GM23338 (cell line): ENCODE measurements around the gene CTNNA1. TPM values are rescaled to one million over a fixed set of nuclear protein-coding genes. Genes with fewer than 3 reads are reported as not detected.

Experiments
- ATAC-seq: fragments of 200-7000 bp; cut with Tn5 transposase; 3 replicates; pipeline ENCODE4 v1.9.1; 2020
- DNase-seq: peaks from one replicate; pipeline ENCODE4 v3.0.0-alpha.2; 2015; ENCODE audit warnings: low spot score
- H2AFZ ChIP-seq: fragments of 200-600 bp; sonication (generic); 2 replicates; pipeline ENCODE4 v1.8.0; 2016; ENCODE audit warnings: antibody characterized with exemption, mild to moderate bottlenecking, moderate library complexity
- H3F3A ChIP-seq: fragments of 200-600 bp; sonication (generic); replicated peaks from 2 replicates; pipeline ENCODE4 v1.8.0; 2017; ENCODE audit warnings: antibody characterized with exemption, mixed run types, low read depth
- H3K27ac ChIP-seq: fragments of 200-600 bp; sonication (generic); 2 replicates; pipeline ENCODE4 v1.6.1; 2016; ENCODE audit warnings: low read depth
- H3K27me3 ChIP-seq: fragments of 200-600 bp; sonication (generic); 2 replicates; pipeline ENCODE4 v1.8.0; 2016; ENCODE audit warnings: mild to moderate bottlenecking, mixed run types, moderate library complexity; ENCODE audit not compliant: insufficient read depth
- H3K36me3 ChIP-seq: fragments of 200-600 bp; sonication (generic); 2 replicates; pipeline ENCODE4 v1.8.0; 2016; ENCODE audit warnings: mild to moderate bottlenecking; ENCODE audit not compliant: insufficient read depth
- H3K4me1 ChIP-seq: fragments of 200-600 bp; sonication (generic); 2 replicates; pipeline ENCODE4 v1.8.0; 2016; ENCODE audit warnings: mild to moderate bottlenecking, moderate library complexity; ENCODE audit not compliant: insufficient read depth
- H3K4me2 ChIP-seq: fragments of 200-600 bp; sonication (generic); 2 replicates; pipeline ENCODE4 v1.7.1; 2017; ENCODE audit warnings: mixed run types
- H3K4me3 ChIP-seq: fragments of 200-600 bp; sonication (generic); 2 replicates; pipeline ENCODE4 v1.6.1; 2016; ENCODE audit warnings: mixed run types
- H3K79me2 ChIP-seq: fragments of 200-600 bp; sonication (generic); replicated peaks from 2 replicates; pipeline ENCODE4 v1.8.0; 2017; ENCODE audit warnings: mild to moderate bottlenecking; ENCODE audit not compliant: insufficient read depth
- H3K9me2 ChIP-seq: fragments of 200-600 bp; sonication (generic); 2 replicates; pipeline ENCODE4 v1.8.0; 2017; ENCODE audit not compliant: insufficient read depth
- H4K20me1 ChIP-seq: fragments of 200-600 bp; sonication (generic); replicated peaks from 2 replicates; pipeline ENCODE4 v1.8.0; 2017; ENCODE audit warnings: mild to moderate bottlenecking; ENCODE audit not compliant: insufficient read depth
- H3K27ac Mint-ChIP-seq: 2 replicates; pipeline ENCODE4 v1.8.0; 2020; ENCODE audit warnings: inconsistent platforms, mild to moderate bottlenecking, moderate library complexity, mixed read lengths
- H3K27me3 Mint-ChIP-seq: 3 replicates; pipeline ENCODE4 v1.8.0; 2022; ENCODE audit warnings: low read depth, mild to moderate bottlenecking, moderate library complexity, mixed read lengths, inconsistent platforms; ENCODE audit not compliant: insufficient read depth, poor library complexity
- H3K36me3 Mint-ChIP-seq: 3 replicates; pipeline ENCODE4 v1.8.0; 2021; ENCODE audit warnings: low read depth, mild to moderate bottlenecking, inconsistent platforms, moderate library complexity, mixed read lengths
- H3K4me1 Mint-ChIP-seq: 3 replicates; pipeline ENCODE4 v1.8.0; 2020; ENCODE audit warnings: mild to moderate bottlenecking, inconsistent platforms, mixed read lengths
- H3K4me3 Mint-ChIP-seq: 3 replicates; pipeline ENCODE4 v1.8.0; 2021; ENCODE audit warnings: moderate library complexity, mild to moderate bottlenecking, inconsistent platforms, mixed read lengths
- H3K9me3 Mint-ChIP-seq: 3 replicates; pipeline ENCODE4 v1.8.0; 2020; ENCODE audit warnings: moderate library complexity, mild to moderate bottlenecking, inconsistent platforms, mixed read lengths
- CREB1 ChIP-seq: fragments of 250-450 bp; sonication (Bioruptor Pico); IDR thresholded peaks from 2 replicates; pipeline ENCODE4 v1.5.0; 2020; ENCODE audit warnings: low read depth, mild to moderate bottlenecking, moderate library complexity
- CTCF ChIP-seq, 2 experiments: fragments of 200-600 bp in 1 of 2; sonication (generic) in 1 of 2; conservative IDR thresholded peaks; 2 replicates each; pipeline versions ENCODE4 v1.5.1 to v1.6.1; 2016 to 2017; ENCODE audit warnings: antibody characterized with exemption in 2 of 2, low read depth in 2 of 2, mild to moderate bottlenecking in 2 of 2, moderate library complexity in 1 of 2
- EZH2 ChIP-seq: fragments of 200-600 bp; sonication (generic); IDR thresholded peaks from one replicate; pipeline ENCODE4 v1.8.0; 2017; ENCODE audit warnings: antibody characterized with exemption, mild to moderate bottlenecking, low read depth; ENCODE audit not compliant: unreplicated experiment
- EZH2phosphoT487 ChIP-seq: fragments of 200-600 bp; sonication (generic); IDR thresholded peaks from one replicate; pipeline ENCODE4 v1.8.1; 2018; ENCODE audit warnings: antibody characterized with exemption; ENCODE audit not compliant: unreplicated experiment
- JUNB ChIP-seq: IDR thresholded peaks from one replicate; pipeline ENCODE4 v1.6.1; 2016; ENCODE audit warnings: antibody characterized with exemption; ENCODE audit not compliant: unreplicated experiment
- NANOG ChIP-seq: IDR thresholded peaks from 2 replicates; pipeline ENCODE4 v1.6.1; 2016; ENCODE audit warnings: antibody characterized with exemption, borderline replicate concordance
- POLR2AphosphoS5 ChIP-seq: IDR thresholded peaks from 2 replicates; pipeline ENCODE4 v1.6.1; 2016; ENCODE audit warnings: antibody characterized with exemption, low read depth
- STAT1 ChIP-seq: IDR thresholded peaks from one replicate; pipeline ENCODE4 v1.6.1; 2016; ENCODE audit warnings: antibody characterized with exemption; ENCODE audit not compliant: unreplicated experiment
- ZNF114 ChIP-seq: fragments of 250-450 bp; sonication (Bioruptor Pico); IDR thresholded peaks from 2 replicates; pipeline ENCODE4 v1.5.0; 2020; ENCODE audit warnings: mild to moderate bottlenecking, moderate library complexity
- ZNF331 ChIP-seq: fragments of 250-450 bp; sonication (Bioruptor Pico); IDR thresholded peaks from 2 replicates; pipeline ENCODE4 v1.5.0; 2020; ENCODE audit warnings: low read depth, mild to moderate bottlenecking, moderate library complexity
- polyA plus RNA-seq: library from polyadenylated mRNA; unstranded; fragments of >200 nt; fragmentation: Nextera tagmentation; extraction: Ambion mirVana; gene quantifications from 2 replicates; pipeline ENCODE4 v1.2.1, GENCODE V29; 2016
- total RNA-seq: library from RNA; depleted of rRNA; stranded (reverse); fragments of >200 nt; shearing (Covaris generic); gene quantifications from 2 replicates; pipeline ENCODE4 v1.2.3, GENCODE V29; 2014
- TF ChIP-seq, protein P1 (sequence below): IDR thresholded peaks from 2 replicates; pipeline ENCODE4 v1.6.1; 2016; ENCODE audit warnings: antibody characterized with exemption
- TF ChIP-seq, protein P2 (sequence below): IDR thresholded peaks from one replicate; pipeline ENCODE4 v1.6.1; 2018; ENCODE audit warnings: antibody characterized with exemption; ENCODE audit not compliant: unreplicated experiment
- TF ChIP-seq, protein P3 (sequence below): fragments of 250-450 bp; sonication (Bioruptor Pico); IDR thresholded peaks from 2 replicates; pipeline ENCODE4 v1.5.0; 2020; ENCODE audit warnings: mild to moderate bottlenecking, moderate library complexity

Gene CTNNA1
- total and polyA plus RNA-seq, 2 experiments from 2014 or later: 111 to 348 TPM

DNA sequence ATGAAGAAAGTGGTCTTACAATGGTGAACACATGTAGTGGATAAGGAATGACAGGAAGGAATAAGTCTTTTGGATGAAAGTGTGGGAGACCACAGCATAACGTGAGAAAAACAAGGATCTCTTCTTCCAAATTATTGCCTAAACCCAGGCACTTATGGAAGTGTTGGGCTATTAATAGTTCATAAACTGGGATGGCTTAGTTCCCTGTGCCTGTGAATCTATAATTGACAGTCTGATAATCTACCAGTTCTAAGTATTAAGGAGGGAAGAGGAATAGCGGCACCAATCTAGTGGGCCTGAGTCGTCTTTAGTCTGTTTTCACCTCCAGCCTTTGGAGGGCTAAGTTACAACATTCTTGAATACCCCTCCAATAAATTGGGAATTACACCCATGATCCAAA, 161.1 kb downstream of the CTNNA1 start:
- no peak overlapping the region for H3K4me3 Mint-ChIP-seq
- H4K20me1 ChIP-seq: 0 out of 2 replicates have a peak, but pooled peaks cover 5% of the 10 kb centered on the region

More for the DNA sequence above, 161.1 kb downstream of the CTNNA1 start:
- Histone ChIP-seq H3K27me3 (no peaks in the 10 kb centered on the region), H3F3A (no peaks in the 10 kb centered on the region), H3K4me2 (no peak overlapping the region), H3K27ac (no peak overlapping the region), H3K79me2 (no peaks in the 10 kb centered on the region; the same call in 1 of the 2 replicates), H3K9me2 (no peaks in the 10 kb centered on the region), H3K4me3 (no peak overlapping the region), H3K4me1 (no peaks in the 10 kb centered on the region; the same call in 1 of the 2 replicates), H2AFZ (no peak overlapping the region), H3K36me3 (no peaks in the 10 kb centered on the region)
- H3K4me1 Mint-ChIP-seq: no peaks in the 10 kb centered on the region; the same call in none of the 3 replicates
- no peak for ATAC-seq
- H3K27ac Mint-ChIP-seq: peak overlapping the region; percentile 33; the same call in 1 of the 2 replicates
- H3K9me3 Mint-ChIP-seq: no peaks in the 10 kb centered on the region
- peaks cover 3% of the 10 kb centered on the region for H3K27me3 Mint-ChIP-seq
- TF ChIP-seq CREB1: no peak
- TF ChIP-seq, protein P1, sequence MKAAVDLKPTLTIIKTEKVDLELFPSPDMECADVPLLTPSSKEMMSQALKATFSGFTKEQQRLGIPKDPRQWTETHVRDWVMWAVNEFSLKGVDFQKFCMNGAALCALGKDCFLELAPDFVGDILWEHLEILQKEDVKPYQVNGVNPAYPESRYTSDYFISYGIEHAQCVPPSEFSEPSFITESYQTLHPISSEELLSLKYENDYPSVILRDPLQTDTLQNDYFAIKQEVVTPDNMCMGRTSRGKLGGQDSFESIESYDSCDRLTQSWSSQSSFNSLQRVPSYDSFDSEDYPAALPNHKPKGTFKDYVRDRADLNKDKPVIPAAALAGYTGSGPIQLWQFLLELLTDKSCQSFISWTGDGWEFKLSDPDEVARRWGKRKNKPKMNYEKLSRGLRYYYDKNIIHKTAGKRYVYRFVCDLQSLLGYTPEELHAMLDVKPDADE: no peak
- no peak for TF ChIP-seq EZH2
- TF ChIP-seq STAT1: no peak
- TF ChIP-seq CTCF (conservative IDR thresholded peaks at IDR 0.05; ENCODE audit: low read depth in 2 of 2): no peak
- no peak for TF ChIP-seq ZNF114 (CRISPR knock-in tag)
- TF ChIP-seq JUNB: no peak
- no peak for TF ChIP-seq ZNF331 (CRISPR knock-in tag)
- TF ChIP-seq, protein P2, sequence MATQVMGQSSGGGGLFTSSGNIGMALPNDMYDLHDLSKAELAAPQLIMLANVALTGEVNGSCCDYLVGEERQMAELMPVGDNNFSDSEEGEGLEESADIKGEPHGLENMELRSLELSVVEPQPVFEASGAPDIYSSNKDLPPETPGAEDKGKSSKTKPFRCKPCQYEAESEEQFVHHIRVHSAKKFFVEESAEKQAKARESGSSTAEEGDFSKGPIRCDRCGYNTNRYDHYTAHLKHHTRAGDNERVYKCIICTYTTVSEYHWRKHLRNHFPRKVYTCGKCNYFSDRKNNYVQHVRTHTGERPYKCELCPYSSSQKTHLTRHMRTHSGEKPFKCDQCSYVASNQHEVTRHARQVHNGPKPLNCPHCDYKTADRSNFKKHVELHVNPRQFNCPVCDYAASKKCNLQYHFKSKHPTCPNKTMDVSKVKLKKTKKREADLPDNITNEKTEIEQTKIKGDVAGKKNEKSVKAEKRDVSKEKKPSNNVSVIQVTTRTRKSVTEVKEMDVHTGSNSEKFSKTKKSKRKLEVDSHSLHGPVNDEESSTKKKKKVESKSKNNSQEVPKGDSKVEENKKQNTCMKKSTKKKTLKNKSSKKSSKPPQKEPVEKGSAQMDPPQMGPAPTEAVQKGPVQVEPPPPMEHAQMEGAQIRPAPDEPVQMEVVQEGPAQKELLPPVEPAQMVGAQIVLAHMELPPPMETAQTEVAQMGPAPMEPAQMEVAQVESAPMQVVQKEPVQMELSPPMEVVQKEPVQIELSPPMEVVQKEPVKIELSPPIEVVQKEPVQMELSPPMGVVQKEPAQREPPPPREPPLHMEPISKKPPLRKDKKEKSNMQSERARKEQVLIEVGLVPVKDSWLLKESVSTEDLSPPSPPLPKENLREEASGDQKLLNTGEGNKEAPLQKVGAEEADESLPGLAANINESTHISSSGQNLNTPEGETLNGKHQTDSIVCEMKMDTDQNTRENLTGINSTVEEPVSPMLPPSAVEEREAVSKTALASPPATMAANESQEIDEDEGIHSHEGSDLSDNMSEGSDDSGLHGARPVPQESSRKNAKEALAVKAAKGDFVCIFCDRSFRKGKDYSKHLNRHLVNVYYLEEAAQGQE: no peak
- TF ChIP-seq POLR2AphosphoS5: no peak
- TF ChIP-seq EZH2phosphoT487: no peak
- TF ChIP-seq, protein P3, sequence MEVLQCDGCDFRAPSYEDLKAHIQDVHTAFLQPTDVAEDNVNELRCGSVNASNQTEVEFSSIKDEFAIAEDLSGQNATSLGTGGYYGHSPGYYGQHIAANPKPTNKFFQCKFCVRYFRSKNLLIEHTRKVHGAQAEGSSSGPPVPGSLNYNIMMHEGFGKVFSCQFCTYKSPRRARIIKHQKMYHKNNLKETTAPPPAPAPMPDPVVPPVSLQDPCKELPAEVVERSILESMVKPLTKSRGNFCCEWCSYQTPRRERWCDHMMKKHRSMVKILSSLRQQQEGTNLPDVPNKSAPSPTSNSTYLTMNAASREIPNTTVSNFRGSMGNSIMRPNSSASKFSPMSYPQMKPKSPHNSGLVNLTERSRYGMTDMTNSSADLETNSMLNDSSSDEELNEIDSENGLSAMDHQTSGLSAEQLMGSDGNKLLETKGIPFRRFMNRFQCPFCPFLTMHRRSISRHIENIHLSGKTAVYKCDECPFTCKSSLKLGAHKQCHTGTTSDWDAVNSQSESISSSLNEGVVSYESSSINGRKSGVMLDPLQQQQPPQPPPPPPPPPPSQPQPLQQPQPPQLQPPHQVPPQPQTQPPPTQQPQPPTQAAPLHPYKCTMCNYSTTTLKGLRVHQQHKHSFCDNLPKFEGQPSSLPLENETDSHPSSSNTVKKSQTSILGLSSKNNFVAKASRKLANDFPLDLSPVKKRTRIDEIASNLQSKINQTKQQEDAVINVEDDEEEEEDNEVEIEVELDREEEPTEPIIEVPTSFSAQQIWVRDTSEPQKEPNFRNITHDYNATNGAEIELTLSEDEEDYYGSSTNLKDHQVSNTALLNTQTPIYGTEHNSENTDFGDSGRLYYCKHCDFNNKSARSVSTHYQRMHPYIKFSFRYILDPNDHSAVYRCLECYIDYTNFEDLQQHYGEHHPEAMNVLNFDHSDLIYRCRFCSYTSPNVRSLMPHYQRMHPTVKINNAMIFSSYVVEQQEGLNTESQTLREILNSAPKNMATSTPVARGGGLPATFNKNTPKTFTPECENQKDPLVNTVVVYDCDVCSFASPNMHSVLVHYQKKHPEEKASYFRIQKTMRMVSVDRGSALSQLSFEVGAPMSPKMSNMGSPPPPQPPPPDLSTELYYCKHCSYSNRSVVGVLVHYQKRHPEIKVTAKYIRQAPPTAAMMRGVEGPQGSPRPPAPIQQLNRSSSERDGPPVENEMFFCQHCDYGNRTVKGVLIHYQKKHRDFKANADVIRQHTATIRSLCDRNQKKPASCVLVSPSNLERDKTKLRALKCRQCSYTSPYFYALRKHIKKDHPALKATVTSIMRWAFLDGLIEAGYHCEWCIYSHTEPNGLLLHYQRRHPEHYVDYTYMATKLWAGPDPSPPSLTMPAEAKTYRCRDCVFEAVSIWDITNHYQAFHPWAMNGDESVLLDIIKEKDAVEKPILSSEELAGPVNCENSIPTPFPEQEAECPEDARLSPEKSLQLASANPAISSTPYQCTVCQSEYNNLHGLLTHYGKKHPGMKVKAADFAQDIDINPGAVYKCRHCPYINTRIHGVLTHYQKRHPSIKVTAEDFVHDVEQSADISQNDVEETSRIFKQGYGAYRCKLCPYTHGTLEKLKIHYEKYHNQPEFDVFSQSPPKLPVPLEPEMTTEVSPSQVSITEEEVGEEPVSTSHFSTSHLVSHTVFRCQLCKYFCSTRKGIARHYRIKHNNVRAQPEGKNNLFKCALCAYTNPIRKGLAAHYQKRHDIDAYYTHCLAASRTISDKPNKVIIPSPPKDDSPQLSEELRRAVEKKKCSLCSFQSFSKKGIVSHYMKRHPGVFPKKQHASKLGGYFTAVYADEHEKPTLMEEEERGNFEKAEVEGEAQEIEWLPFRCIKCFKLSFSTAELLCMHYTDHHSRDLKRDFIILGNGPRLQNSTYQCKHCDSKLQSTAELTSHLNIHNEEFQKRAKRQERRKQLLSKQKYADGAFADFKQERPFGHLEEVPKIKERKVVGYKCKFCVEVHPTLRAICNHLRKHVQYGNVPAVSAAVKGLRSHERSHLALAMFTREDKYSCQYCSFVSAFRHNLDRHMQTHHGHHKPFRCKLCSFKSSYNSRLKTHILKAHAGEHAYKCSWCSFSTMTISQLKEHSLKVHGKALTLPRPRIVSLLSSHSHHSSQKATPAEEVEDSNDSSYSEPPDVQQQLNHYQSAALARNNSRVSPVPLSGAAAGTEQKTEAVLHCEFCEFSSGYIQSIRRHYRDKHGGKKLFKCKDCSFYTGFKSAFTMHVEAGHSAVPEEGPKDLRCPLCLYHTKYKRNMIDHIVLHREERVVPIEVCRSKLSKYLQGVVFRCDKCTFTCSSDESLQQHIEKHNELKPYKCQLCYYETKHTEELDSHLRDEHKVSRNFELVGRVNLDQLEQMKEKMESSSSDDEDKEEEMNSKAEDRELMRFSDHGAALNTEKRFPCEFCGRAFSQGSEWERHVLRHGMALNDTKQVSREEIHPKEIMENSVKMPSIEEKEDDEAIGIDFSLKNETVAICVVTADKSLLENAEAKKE (CRISPR knock-in tag): no peak
- TF ChIP-seq NANOG: no peak
- no peak for DNase-seq
- H3K36me3 Mint-ChIP-seq: peaks cover 21% of the 10 kb centered on the region; the same call in 2 of the 3 replicates
